H1 (cell line): ENCODE measurements around the gene CLEC16A. TPM values are rescaled to one million over a fixed set of nuclear protein-coding genes. Genes with fewer than 3 reads are reported as not detected.

ENCODE experiments used
- ASH2L ChIP-seq: fragments of 200-600, 300-600 bp; sonication (generic); IDR thresholded peaks from one replicate; pipeline ENCODE4 v1.7.1; 2017; ENCODE audit warnings: low read length
- BACH1 ChIP-seq: IDR thresholded peaks from 2 replicates; pipeline ENCODE4 v1.6.1; 2012; ENCODE audit warnings: low read length, improper control_type of control experiment
- CHD1 ChIP-seq: IDR thresholded peaks from 2 replicates; pipeline ENCODE4 v1.6.1; 2012; ENCODE audit warnings: low read depth, low read length, improper control_type of control experiment
- CHD7 ChIP-seq: fragments of 300-600 bp; sonication (generic); IDR thresholded peaks from 2 replicates; pipeline ENCODE4 v1.7.1; 2012; ENCODE audit warnings: low read length, moderate library complexity, mild to moderate bottlenecking, inconsistent platforms; ENCODE audit not compliant: insufficient replicate concordance
- HDAC2 ChIP-seq, 2 experiments: fragments of 300-600 bp in 1 of 2; sonication (generic) in 1 of 2; IDR thresholded peaks; 2 replicates each; pipeline ENCODE4 v1.6.1; 2011 to 2012; ENCODE audit warnings: low read depth in 2 of 2, low read length in 2 of 2, mild to moderate bottlenecking in 2 of 2, moderate library complexity in 2 of 2, borderline replicate concordance in 1 of 2, inconsistent platforms in 1 of 2
- NRF1 ChIP-seq: IDR thresholded peaks from 2 replicates; pipeline ENCODE4 v1.6.1; 2011; ENCODE audit warnings: mild to moderate bottlenecking, low read depth, low read length, improper control_type of control experiment
- SIN3A ChIP-seq, 2 experiments: IDR thresholded peaks in 1 of 2; conservative IDR thresholded peaks in 1 of 2; 2 replicates each; pipeline ENCODE4 v1.6.1; 2011 to 2012; ENCODE audit warnings: low read length in 2 of 2, improper control_type of control experiment in 1 of 2, low read depth in 1 of 2, mild to moderate bottlenecking in 1 of 2
- SIRT6 ChIP-seq: IDR thresholded peaks from one replicate; pipeline ENCODE4 v1.7.1; 2012; ENCODE audit warnings: low read length, inconsistent platforms
- SP4 ChIP-seq: IDR thresholded peaks from 2 replicates; pipeline ENCODE4 v1.6.1; 2012; ENCODE audit warnings: low read length, inconsistent platforms
- SRF ChIP-seq: IDR thresholded peaks from 2 replicates; pipeline ENCODE4 v1.6.1; 2011; ENCODE audit warnings: mild to moderate bottlenecking, low read depth, low read length, moderate library complexity
- TAF7 ChIP-seq: optimal IDR thresholded peaks from 2 replicates; pipeline ENCODE3; 2011; ENCODE audit warnings: low read depth, mild to moderate bottlenecking, inconsistent platforms, low read length, moderate library complexity, borderline replicate concordance
- polyA plus RNA-seq, 7 experiments: library from polyadenylated mRNA; depleted of rRNA in 3 of 7; stranded (reverse) in 5 of 7; unstranded in 2 of 7; fragments of >200 nt in 5 of 7; fragments of 200-250 nt in 2 of 7; gene quantifications; 1 replicate in 5 of 7; 2 replicates in 1 of 7; 4 replicates in 1 of 7; pipeline versions ENCODE4 v1.2.1 to v1.2.3, GENCODE V29; 2011 to 2013; ENCODE audit warnings: missing spikeins in 2 of 7, mixed read lengths in 2 of 7
- total RNA-seq: library from RNA; stranded (reverse); fragmentation: NEBNext Ultra II Directional; extraction: Animal tissue kit (Norgen Biotek cat#: 25700); gene quantifications from 2 replicates; pipeline ENCODE4 v1.2.1, GENCODE V29; 2021

CLEC16A gene
- total and polyA plus RNA-seq, 2 of the 8 experiments (the other 6 are each of a cell fraction or from before 2014, with no cell fraction given) = 7.6 to 19.3 TPM

DNA sequence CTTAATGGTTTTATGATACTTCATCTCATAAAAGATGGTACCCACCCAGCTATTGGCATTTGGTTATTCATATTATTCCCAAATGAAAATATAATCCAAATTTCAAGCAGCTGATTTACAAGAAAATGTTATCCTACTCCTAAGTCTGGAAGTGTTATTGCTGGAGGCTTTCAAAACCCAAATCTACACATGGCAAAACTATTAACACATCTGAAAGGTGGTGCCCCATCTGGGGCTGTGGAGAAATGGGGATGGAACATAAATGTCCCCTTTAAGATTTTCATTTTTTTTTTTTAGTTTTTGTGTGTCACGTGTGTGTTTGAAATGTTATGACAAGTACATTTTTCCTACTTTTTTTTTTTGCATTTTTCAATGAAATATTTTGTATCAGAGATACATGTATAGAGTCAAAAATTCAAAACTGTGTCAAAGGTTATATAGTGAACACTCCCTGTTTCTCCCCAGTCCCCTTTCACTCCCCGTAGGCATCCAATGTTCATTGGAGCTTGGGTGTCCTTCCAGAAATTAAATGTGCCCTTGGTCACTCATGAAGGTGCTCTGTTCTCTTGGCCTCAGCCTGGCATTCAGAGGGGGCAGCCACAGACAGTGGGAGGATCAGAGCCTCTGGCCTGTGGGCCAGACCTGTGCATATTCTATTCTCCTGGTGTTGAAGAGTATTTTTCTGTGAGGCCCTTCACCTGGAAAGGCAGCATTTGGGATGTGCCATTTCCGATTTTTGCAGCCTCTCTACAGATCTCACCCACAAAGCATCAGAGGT, 79.1 kb downstream of the CLEC16A start (continued):
- TF ChIP-seq CHD7 (no peak), NRF1 (no peak), SIRT6 (no peak), SRF (no peak), BACH1 (no peak), SIN3A (conservative IDR thresholded peaks at IDR 0.05 in 1 of 2, IDR thresholded peaks at IDR 0.05 in 1 of 2; ENCODE audit: low read depth in 1 of 2, low read length in 2 of 2) (no peak), CHD1 (no peak), SP4 (no peak), HDAC2 (IDR thresholded peaks at IDR 0.05; ENCODE audit: borderline replicate concordance in 1 of 2, low read depth in 2 of 2, low read length in 2 of 2) (no peak), TAF7 (no peak), ASH2L (no peak)
